ENCODE data around the gene PTPRH.

Gene PTPRH

DNA sequence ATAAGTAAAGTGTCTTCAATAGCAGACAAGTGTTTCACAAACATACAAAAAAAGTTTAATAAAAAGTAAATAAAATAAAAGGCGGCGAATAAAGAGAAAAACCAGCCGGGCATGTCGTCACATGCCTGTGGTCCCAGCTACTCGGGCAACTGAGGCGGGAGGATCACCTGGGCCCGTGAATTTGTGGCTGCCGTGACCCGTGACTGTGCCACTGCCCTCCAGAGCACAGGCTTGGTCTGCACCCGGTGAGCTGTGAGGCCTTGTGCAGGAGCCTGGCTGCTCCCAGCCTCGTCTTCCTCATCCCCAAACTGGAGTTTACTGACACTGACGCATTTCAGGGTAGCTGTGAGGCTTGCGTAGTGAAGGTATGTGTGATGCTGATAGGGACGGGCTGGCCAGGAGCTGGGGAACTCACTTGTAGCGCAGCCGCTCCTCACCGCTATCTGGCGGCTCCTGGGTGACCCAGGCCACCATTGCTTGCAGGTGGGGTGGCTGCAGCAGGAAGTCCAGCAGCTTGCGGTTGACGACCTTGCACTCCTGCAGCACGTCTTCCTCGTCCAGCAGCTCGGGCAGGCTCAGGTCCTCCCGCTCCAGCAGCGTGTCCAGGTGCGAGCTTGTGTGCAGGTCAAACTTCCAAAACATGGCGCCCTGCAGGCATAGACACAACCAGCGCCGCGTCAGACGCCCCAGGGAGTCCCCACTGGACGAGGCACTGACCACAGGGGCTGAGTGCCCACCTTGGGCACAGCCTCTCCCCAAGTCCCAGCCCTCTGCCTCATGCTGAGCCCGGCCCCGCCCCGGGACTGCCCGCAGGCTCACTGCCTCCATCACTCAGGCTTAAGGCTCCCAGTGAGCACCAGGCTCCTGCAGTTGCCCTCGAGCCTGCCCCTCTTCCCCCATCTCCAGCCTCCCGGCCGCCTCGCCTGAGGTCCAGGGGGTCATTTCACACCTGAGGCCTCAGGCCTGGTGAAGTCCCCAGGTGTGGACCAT lies 37.5 kb upstream of the PTPRH start:
- DNase-seq: no peak

DNA sequence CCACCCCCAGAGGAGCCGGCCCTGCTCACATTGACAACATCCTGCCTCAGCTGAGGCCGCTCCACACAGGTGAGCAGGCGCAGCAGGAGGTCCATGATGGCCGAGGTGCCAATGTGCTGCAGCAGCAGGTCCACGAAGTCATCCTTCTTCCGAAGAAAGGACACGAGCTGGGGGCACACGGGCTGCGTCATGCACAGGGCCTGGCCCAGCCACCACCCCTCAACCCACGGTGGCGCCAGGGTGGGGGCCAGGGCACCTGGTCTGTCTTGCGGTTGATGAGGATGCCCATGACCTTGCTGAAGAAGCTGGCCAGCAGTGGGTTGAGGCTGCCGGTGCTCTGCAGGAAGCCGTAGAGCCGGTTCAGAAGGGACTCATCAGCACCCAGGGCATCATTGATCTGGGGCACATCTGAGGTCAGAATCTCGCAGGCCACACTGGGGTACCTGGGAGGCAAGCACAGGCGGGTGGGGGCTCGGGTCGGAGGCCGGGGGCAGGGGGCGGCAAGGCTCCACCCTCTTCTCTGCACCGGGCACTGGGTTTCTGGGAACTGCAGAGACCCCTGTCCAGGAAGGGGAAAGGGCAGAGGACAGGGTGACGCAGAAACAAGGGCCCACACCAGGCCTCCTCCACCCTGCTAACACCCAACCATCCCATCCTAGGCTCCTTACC lies 36.1 kb upstream of the PTPRH start:
- DNase-seq: no peak

GRCh38 chr19:55244004-55244680 lies 34.8 kb upstream of the PTPRH start:
- no peak for DNase-seq

DNA sequence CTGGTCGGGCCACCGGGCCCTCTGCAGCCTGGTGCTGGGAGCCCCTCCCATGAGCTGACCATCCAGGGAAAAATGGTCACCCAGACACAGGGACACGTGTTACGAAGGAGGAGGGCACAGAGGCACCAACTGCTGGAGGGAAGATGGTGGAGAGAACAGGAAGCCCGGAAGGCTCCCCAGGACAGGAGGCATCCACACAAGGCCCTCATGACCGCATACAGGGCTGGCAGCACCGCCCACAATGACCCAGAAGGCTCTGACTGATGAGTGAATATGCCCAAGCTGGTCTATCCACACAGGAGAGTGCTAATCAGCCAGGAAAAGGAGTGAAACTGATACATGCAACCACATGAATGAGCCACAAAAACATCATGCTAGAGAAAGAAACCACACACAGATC lies 33.2 kb upstream of the PTPRH start:
- DNase-seq: no peak

DNA sequence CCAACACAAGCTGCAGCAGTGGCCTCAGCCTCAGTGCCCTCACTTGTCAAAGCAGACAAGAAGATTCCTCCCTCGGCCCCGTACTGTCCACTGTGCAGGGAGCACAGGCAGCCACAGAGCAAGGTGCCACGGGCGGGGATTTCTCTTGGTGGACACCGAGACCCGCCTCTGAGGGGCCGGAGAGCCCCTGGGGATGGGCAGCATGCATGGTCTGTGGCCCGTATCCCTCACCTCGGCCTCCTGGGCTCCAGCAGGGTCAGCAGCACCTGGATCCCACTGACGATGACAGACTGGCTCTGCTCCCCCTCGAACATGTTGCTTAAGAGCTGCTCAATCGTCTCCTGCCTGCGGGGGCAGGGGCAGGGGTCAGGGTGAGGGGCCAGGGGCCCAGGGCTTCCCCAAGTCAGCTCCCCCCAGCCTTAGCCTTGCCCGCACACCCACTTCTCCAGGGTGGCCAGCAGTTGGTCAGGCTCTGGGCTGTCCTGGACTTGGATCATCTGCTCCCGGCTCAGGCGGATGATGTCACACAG lies 32.7 kb upstream of the PTPRH start:
- DNase-seq: no peak

DNA sequence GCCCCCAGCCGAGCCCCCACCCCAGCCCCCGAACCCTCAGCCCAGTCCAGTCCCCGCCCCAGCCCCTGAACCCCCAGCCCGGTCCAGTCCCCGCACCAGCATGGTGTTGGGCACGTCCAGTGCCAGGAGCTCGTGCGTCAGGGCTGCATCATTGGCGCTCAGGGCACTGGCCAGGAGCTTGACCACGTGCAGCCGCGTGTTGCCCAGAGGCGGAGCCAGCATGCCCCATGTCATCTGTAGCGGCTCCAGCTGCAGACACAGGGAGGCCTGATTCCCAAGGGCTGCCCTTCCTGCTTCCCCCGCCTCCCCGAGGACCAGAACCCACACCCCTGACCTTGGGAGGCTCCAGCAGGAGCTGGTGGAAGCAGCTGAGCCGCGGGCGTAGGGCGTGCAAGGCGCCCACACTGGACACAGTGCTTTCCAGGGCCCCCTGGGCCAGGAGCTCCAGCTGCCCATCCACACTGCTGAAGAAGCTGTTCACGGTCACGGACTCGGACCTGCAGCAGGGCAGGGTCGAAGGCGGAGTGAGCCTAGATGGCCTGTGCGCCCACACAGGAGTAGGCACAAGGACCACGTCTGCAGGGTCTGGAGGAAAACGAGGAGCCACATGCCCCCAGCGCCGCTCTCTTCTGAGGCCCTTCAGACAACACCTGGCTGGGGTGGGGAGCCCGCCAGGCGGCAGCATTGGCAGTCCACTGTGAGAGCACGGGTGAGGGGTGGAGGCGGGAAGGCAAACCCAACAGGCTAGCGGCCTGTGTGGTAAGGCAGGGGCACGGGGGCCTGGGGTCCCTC lies 32.0 kb upstream of the PTPRH start:
- DNase-seq: no peak

- no peak for DNase-seq
Observed at GRCh38 chr19:55240713-55241020, 31.4 kb upstream of the PTPRH start.

- no peak for DNase-seq
Observed at GRCh38 chr19:55239004-55239403, 29.7 kb upstream of the PTPRH start.

- no peak for DNase-seq
Observed at GRCh38 chr19:55238030-55238429, 28.7 kb upstream of the PTPRH start.

DNA sequence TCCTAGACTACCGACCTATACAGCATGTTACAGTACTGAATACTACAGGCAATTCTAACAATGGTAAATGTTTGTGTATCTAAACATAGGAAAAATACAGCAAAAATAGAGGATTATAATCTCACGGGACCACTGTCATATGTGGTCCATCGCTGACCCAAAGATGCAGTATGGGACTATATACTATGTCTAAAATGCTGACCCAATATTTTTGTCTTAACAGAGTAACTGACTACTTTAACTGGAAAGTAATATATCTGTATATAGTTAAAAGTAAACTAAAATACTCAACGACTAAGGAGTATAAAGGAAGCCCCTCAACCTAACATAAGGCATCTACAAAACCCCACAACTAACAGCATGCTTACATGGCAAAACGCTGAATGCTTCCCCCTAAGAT lies 23.7 kb upstream of the PTPRH start:
- DNase-seq: no peak

- DNase-seq: no peak
Observed at GRCh38 chr19:55232286-55232602, 22.9 kb upstream of the PTPRH start.

- DNase-seq: no peak
Observed at GRCh38 chr19:55231391-55232285, 22.3 kb upstream of the PTPRH start.

DNA sequence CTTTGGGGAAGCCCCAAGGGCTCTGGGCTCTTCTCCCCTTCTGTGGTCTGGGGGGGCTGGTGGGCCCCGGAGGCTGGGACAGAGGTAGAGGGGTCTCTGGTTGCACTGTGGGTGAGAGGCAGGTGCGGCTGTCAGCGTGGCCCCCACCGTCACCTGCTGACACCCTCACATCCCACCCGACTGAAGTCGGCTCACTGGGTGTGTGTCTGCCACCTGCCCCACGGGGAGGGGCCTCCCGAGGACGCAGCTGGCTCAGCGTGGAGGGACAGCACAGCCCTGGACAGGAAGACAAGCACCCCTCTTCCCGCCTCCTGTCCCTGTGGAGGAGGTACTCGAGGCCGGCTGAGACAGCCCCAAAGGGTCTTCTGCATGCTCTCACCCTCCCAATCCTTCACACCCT lies 21.5 kb upstream of the PTPRH start:
- no peak for DNase-seq

GRCh38 chr19:55230329-55230728 lies 21.0 kb upstream of the PTPRH start:
- DNase-seq: no peak

DNA sequence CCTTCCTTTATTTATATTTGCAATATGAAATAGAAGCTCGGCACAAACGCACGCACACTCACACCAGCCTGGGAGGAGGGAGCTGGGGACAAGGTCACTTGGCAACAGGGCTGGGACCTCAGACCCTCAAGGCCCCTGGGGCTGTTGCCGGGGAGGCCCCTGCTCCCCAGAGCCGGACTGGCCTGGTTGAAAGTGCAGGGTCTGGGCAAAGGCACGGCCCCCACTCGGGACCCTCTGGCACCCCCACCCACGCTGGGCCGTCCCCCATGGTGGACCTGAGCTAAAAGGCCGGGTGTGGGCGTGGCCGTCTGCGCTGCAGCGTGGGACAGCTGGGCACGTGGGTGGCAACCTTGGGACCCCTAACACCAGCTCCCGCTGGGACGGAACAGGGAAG lies 20.5 kb upstream of the PTPRH start:
- DNase-seq: no peak

- DNase-seq: no peak
Observed at GRCh38 chr19:55229145-55229788, 20.0 kb upstream of the PTPRH start.

GRCh38 chr19:55228403-55229031 lies 19.2 kb upstream of the PTPRH start, which contains the start of gene TMEM86B:
Gene TMEM86B (minus strand): TSS chr19:55228763. CDS start chr19:55228741, 22 bp downstream.
- no peak for DNase-seq

DNA sequence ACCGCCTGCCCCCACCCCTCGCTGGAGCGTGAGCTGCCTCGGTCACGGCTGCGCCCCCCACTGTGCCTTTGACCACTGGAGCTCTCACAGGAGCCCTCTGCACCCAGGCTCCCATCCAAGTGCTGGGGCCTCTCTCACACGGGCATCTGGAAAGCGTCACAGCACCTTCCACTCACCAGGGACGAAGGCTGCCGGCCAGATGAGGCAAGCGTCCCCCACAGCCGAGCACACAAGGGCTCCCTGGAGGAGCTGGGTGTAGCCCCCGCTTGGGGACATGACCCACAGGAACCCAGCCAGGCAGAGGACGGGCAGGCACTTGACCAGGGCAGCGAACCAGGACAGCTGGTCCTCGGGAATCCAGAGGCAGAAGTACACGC lies 18.7 kb upstream of the PTPRH start:
- DNase-seq: no peak

GRCh38 chr19:55227241-55228014 lies 18.1 kb upstream of the PTPRH start:
- DNase-seq: no peak

- no peak for DNase-seq
Observed at GRCh38 chr19:55226788-55227187, 17.5 kb upstream of the PTPRH start.
